HUES6 (cell line): ENCODE results near the gene FOXD1.
A peak's percentile ranks its signal among the peaks of the same experiment; 100 is the strongest.

Experiments used
- H3K27ac ChIP-seq: 2 replicates; pipeline ENCODE4 v1.7.0; 2013; ENCODE audit warnings: low read depth, mild to moderate bottlenecking, low read length, inconsistent platforms
- H3K27me3 ChIP-seq: 2 replicates; pipeline ENCODE4 v1.6.1; 2013; ENCODE audit warnings: low read length; ENCODE audit not compliant: control insufficient read depth, insufficient read depth
- H3K36me3 ChIP-seq: 2 replicates; pipeline ENCODE4 v1.6.1; 2013; ENCODE audit warnings: low read length; ENCODE audit not compliant: control insufficient read depth, insufficient read depth
- H3K4me1 ChIP-seq: 2 replicates; pipeline ENCODE4 v1.6.1; 2013; ENCODE audit warnings: low read length; ENCODE audit not compliant: control insufficient read depth, insufficient read depth
- H3K4me3 ChIP-seq: 2 replicates; pipeline ENCODE4 v1.5.1; 2013; ENCODE audit warnings: low read depth, low read length
- H3K9ac ChIP-seq: one replicate; pipeline ENCODE4 v1.6.1; 2013; ENCODE audit warnings: mild to moderate bottlenecking, low read length
- H3K9me3 ChIP-seq: 2 replicates; pipeline ENCODE4 v1.6.1; 2013; ENCODE audit warnings: low read depth, low read length; ENCODE audit not compliant: control insufficient read depth, insufficient read depth

The FOXD1 gene

DNA sequence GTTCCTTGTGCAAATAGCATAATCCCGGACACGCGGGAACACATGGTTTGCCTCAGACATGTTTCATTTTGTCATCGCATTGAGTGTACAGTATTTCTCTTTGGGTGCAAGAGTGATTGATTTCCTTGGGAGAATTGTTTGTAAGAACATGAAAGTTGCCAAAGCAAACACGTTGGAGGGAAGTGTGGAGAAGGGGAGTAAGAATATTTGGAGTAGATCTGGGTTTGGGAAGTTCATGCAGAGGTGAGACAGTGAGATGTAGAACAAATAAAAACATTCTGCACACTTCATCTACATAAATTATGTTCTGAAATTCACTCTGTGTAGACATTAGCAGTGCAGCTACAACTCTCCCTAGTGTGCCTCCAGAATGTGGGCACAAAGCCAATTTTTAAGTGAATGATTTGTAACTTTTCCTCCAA lies 24.0 kb downstream of the FOXD1 start:
- peaks cover 5% of the 10 kb centered on the region; the same call in 1 of the 2 replicates for H3K9me3 ChIP-seq
- no peak overlapping the region for H3K27ac ChIP-seq
- H3K27me3 ChIP-seq, result peaks cover 64% of the 10 kb centered on the region
- no peak overlapping the region for H3K9ac ChIP-seq
- no peaks in the 10 kb centered on the region for H3K36me3 ChIP-seq
- H3K4me3 ChIP-seq, result no peak overlapping the region
- H3K4me1 ChIP-seq, result no peaks in the 10 kb centered on the region; the same call in 1 of the 2 replicates

GRCh38 chr5:73422164-73422563 lies 26.4 kb downstream of the FOXD1 start:
- Histone ChIP-seq H3K4me1 (peaks cover 4% of the 10 kb centered on the region), H3K9ac (no peak overlapping the region), H3K9me3 (peaks cover 5% of the 10 kb centered on the region; the same call in 1 of the 2 replicates), H3K27ac (no peak overlapping the region), H3K4me3 (no peak overlapping the region), H3K36me3 (no peaks in the 10 kb centered on the region), H3K27me3 (peaks cover 87% of the 10 kb centered on the region)

DNA sequence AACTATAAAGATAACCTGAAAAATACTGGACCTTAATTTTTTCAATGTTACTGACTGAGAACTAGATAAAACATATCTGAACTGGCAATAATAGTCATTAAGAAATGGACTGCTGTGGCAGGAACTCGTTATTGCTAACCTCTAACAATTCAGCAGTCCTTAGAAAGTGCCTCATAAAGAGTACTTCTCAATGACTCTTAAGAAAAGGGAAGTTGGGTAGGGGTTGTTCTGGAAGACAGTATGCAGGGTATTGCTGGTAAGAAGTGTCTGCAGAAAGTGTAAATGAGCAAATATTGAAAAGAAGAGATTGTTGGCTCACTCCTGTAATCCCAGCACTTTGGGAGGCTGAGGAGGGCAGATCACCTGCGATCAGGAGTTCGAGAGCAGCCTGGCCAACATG lies 27.9 kb downstream of the FOXD1 start:
- peaks cover 88% of the 10 kb centered on the region for H3K27me3 ChIP-seq

GRCh38 chr5:73419465-73420390 lies 28.8 kb downstream of the FOXD1 start:
- peak overlapping the region; percentile 46 for H3K4me3 ChIP-seq
- H3K9me3 ChIP-seq, result peaks cover 5% of the 10 kb centered on the region; the same call in 1 of the 2 replicates
- H3K36me3 ChIP-seq, result no peaks in the 10 kb centered on the region
- H3K27ac ChIP-seq, result no peak overlapping the region
- H3K9ac ChIP-seq, result no peak overlapping the region
- H3K27me3 ChIP-seq, result peaks cover 79% of the 10 kb centered on the region
- peaks cover 4% of the 10 kb centered on the region for H3K4me1 ChIP-seq

More for the DNA sequence above, 27.9 kb downstream of the FOXD1 start:
- no peak overlapping the region; the same call in 1 of the 2 replicates for H3K4me3 ChIP-seq
- H3K9me3 ChIP-seq, result peaks cover 5% of the 10 kb centered on the region; the same call in 1 of the 2 replicates
- peaks cover 4% of the 10 kb centered on the region for H3K4me1 ChIP-seq
- no peak overlapping the region for H3K27ac ChIP-seq
- H3K9ac ChIP-seq, result no peak overlapping the region
- H3K36me3 ChIP-seq, result no peaks in the 10 kb centered on the region

- Histone ChIP-seq H3K9ac (no peak overlapping the region), H3K36me3 (no peaks in the 10 kb centered on the region), H3K4me3 (peak overlapping the region; percentile 46), H3K27me3 (peaks cover 72% of the 10 kb centered on the region), H3K9me3 (peaks cover 9% of the 10 kb centered on the region; the same call in 1 of the 2 replicates), H3K4me1 (peaks cover 4% of the 10 kb centered on the region), H3K27ac (no peak overlapping the region)
Observed at GRCh38 chr5:73419117-73419464, 29.5 kb downstream of the FOXD1 start.

DNA sequence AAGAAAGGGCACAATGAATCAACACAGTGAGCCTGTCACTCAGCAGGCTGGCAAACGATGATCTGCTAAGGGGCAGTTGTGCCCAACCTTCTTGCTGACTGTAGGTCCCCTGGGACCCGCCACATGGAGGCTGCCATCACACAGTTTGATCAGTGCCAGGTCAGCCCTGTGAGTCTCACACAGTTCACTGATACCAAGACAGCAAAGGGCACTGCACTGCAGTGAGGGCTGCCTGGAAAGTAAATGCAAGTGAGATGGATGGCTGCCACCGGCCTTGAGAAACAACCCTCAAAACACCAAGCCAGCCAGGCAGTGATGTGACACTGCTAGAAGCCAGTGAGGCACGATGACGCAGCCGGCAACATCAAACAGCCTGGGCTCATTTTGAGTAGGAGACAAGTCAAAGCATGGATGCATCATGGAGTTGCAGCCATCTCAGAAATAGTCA lies 30.3 kb downstream of the FOXD1 start:
- H3K4me3 ChIP-seq, result no peak overlapping the region
- peaks cover 9% of the 10 kb centered on the region for H3K4me1 ChIP-seq
- H3K9me3 ChIP-seq, result peaks cover 9% of the 10 kb centered on the region
- H3K27me3 ChIP-seq, result peaks cover 66% of the 10 kb centered on the region
- no peak overlapping the region for H3K27ac ChIP-seq
- no peaks in the 10 kb centered on the region for H3K36me3 ChIP-seq
- no peak overlapping the region for H3K9ac ChIP-seq

DNA sequence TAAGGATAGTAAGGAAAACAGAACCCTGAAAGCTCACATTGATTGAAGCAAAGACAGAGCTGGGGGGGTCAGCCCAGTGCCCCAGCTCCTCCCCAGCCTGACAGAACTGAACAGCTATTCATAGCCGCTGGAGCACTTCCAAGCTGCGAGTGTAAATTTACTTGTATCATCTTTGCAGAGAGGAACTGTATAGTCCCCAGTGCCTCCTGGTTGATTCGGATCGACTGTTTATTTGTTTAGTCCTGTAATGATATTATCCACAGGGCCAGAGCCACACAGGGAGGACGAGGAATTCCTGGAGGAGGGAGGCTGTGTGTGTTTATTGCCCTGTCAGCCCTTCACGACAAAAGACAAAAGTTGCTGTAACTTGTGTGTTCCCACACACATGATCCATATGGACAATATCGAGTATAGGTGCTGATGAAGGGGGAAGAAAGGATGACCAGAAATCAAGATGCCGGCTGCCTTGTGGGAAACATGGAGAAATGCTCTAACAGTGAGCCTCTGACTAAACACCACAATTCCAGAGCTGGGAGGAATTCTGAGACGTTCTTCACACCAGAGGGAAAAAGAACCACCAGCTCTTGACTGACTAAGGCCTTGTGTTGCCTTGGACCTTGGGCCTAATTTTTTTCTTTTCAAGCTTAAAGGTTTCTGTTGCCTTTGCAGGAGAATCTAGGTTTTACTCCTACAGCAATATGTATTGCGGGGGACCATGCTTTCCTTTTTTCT lies 31.1 kb downstream of the FOXD1 start:
- Histone ChIP-seq H3K27me3 (peaks cover 64% of the 10 kb centered on the region), H3K36me3 (no peaks in the 10 kb centered on the region), H3K27ac (no peak overlapping the region), H3K9ac (no peak overlapping the region), H3K9me3 (peaks cover 9% of the 10 kb centered on the region), H3K4me3 (no peak overlapping the region), H3K4me1 (peaks cover 16% of the 10 kb centered on the region)

DNA sequence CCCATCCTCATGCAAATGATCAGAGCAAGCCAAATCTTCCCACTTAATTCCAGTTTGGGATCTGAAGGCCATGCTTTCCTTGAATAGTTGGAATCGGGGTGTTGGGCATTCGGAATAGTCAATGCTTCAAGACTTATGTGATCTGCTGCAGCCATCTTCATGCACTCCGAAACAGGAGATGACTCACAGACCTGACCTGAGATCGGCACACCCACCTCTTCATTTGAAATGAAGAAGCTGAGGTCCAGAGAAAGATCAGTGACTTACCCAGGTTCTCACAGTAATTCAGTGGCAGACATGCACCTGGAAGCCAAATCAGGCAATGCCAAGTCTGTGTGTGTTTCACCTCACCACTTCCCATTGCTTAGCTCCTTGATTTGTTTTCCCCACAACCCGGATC lies 33.0 kb downstream of the FOXD1 start:
- no peak overlapping the region for H3K27ac ChIP-seq
- H3K4me3 ChIP-seq, result no peak overlapping the region
- peaks cover 24% of the 10 kb centered on the region for H3K4me1 ChIP-seq
- peaks cover 3% of the 10 kb centered on the region for H3K9me3 ChIP-seq
- peaks cover 45% of the 10 kb centered on the region for H3K27me3 ChIP-seq
- no peaks in the 10 kb centered on the region for H3K36me3 ChIP-seq
- no peak overlapping the region for H3K9ac ChIP-seq

DNA sequence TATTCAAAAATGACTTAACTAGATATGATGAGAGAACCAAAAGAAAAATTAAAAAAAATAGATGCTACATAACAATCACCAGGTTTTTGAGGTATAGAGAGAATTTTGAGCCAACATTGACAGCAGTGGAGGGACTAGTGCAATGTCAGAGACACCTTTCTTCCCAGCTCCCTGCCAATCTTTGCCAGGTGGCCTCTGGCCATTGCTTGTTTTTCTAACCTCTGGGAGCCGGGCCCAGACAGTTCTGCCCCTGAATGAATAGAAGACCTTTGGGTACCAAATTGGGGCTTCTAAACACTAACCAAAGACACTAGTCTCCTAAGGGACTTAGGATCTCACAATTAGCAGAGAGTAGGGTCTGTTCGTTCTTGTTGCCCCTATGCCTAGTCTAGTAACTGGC lies 33.4 kb downstream of the FOXD1 start:
- peaks cover 24% of the 10 kb centered on the region for H3K4me1 ChIP-seq
- no peak overlapping the region for H3K4me3 ChIP-seq
- no peak overlapping the region for H3K27ac ChIP-seq
- H3K9me3 ChIP-seq, result peaks cover 3% of the 10 kb centered on the region
- no peaks in the 10 kb centered on the region for H3K36me3 ChIP-seq
- H3K9ac ChIP-seq, result no peak overlapping the region
- peaks cover 41% of the 10 kb centered on the region for H3K27me3 ChIP-seq

DNA sequence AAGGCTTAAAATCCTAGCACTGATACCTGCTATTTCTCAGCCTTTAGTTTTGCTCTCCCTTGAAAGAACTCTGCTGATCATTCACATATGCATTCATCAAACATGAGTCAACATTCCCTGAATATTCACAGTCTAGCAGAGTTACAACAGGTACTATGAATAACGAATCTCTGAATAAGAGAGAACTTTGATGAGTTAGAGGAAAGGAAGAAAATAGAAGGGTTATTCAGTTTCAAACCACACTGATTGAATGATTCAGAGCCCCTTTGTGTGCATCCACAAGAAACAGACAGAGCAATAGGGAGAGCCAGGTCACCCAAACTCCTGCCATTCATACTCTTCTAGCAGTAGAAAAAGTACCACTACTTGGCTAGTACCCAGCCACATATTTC lies 36.0 kb downstream of the FOXD1 start:
- Histone ChIP-seq H3K36me3 (no peaks in the 10 kb centered on the region), H3K9ac (peak overlapping the region; percentile 55), H3K27me3 (peaks cover 15% of the 10 kb centered on the region), H3K27ac (no peak overlapping the region), H3K9me3 (peaks cover 3% of the 10 kb centered on the region), H3K4me1 (peaks cover 20% of the 10 kb centered on the region), H3K4me3 (no peak overlapping the region)
